ENCODE results near the gene KBTBD4. TPM values are rescaled to one million over a fixed set of nuclear protein-coding genes. Genes with fewer than 3 reads are reported as not detected.

The KBTBD4 gene
- total and polyA plus RNA-seq, 2 of the 13 experiments (the other 11 are each of a cell fraction or from before 2014, with no cell fraction given), result 8.5 to 12.8 TPM

GRCh38 chr11:47565340-47566148 is 13.2 kb downstream of the KBTBD4 start, which contains the start of gene PTPMT1 (continued):
- no peak for TF ChIP-seq TRAFD1 (CRISPR knock-in tag; IDR thresholded peaks at IDR 0.05; ENCODE audit: borderline replicate concordance)
- TF ChIP-seq ZNF292 (CRISPR knock-in tag; IDR thresholded peaks at IDR 0.05; ENCODE audit: borderline replicate concordance, low read depth), result peak; percentile 33; the same call in 1 of the 2 replicates
- 0 out of 2 replicates have a peak, but pooled peaks have one; percentile 52 for TF ChIP-seq KLF6 (CRISPR knock-in tag; IDR thresholded peaks at IDR 0.05)
- no peak for TF ChIP-seq GMEB2 (CRISPR knock-in tag; IDR thresholded peaks at IDR 0.05; ENCODE audit: low read depth)
- TF ChIP-seq SNAPC2 (CRISPR knock-in tag; IDR thresholded peaks at IDR 0.05), result 0 out of 2 replicates have a peak, but pooled peaks have one; percentile 55
- no peak for TF ChIP-seq ZNF331 (CRISPR knock-in tag; IDR thresholded peaks at IDR 0.05)
- TF ChIP-seq NR0B2 (CRISPR knock-in tag; IDR thresholded peaks at IDR 0.05), result peak; percentile 34
- TF ChIP-seq GATA4 (IDR thresholded peaks at IDR 0.05; ENCODE audit: borderline replicate concordance, low read depth), result no peak
- TF ChIP-seq UBTF (CRISPR knock-in tag; IDR thresholded peaks at IDR 0.05), result peak; percentile 92
- no peak for TF ChIP-seq ZNF33A (CRISPR knock-in tag; IDR thresholded peaks at IDR 0.05; ENCODE audit: borderline replicate concordance)
- TF ChIP-seq RARG (CRISPR knock-in tag; IDR thresholded peaks at IDR 0.05; ENCODE audit: low read depth), result no peak
- TF ChIP-seq SAFB2 (CRISPR knock-in tag; IDR thresholded peaks at IDR 0.05; ENCODE audit: borderline replicate concordance, low read depth), result no peak
- peak; percentile 90 for TF ChIP-seq KDM5B (CRISPR knock-in tag; IDR thresholded peaks at IDR 0.05; ENCODE audit: borderline replicate concordance)
- no peak for TF ChIP-seq RFX1 (IDR thresholded peaks at IDR 0.05)
- TF ChIP-seq ZNF772 (CRISPR knock-in tag; IDR thresholded peaks at IDR 0.05), result peak; percentile 70; the same call in 1 of the 2 replicates
- TF ChIP-seq IRF1 (CRISPR knock-in tag; IDR thresholded peaks at IDR 0.05; ENCODE audit: low read depth), result no peak
- peak; percentile 82; the same call in 1 of the 2 replicates for TF ChIP-seq ISX (CRISPR knock-in tag; conservative IDR thresholded peaks at IDR 0.05)
- TF ChIP-seq TCF12 (IDR thresholded peaks at IDR 0.05), result no peak
- TF ChIP-seq TCF12 (CRISPR knock-in tag; IDR thresholded peaks at IDR 0.05), result no peak
- no peak for TF ChIP-seq ZFP36 (IDR thresholded peaks at IDR 0.05; ENCODE audit: borderline replicate concordance, low read depth, low read length, partially characterized antibody)
- peak; percentile 63; the same call in 1 of the 2 replicates for TF ChIP-seq ZBTB38 (CRISPR knock-in tag; IDR thresholded peaks at IDR 0.05)
